Measurements from ENCODE around the gene IZUMO4. TPM values are rescaled to one million over a fixed set of nuclear protein-coding genes. Genes with fewer than 3 reads are reported as not detected.
"Not testable (repeated sequence)": the region's sequence is repeated elsewhere in the genome, so short reads cannot be mapped to it uniquely, and the experiment has no call there.

The IZUMO4 gene
- total RNA-seq, 4 donors from 2014 or later, result 1.5 to 86.1 (median 5.7) TPM

- Histone ChIP-seq H3K27me3 (no peaks in the 10 kb centered on the region), H3K4me3 (no peak overlapping the region), H3K4me1 (no peaks in the 10 kb centered on the region), H3K9me3 (no peaks in the 10 kb centered on the region), H3K27ac (no peak overlapping the region), H3K36me3 (no peaks in the 10 kb centered on the region)
- TF ChIP-seq CTCF (IDR thresholded peaks at IDR 0.05), result no peak
- no peak for TF ChIP-seq POLR2A (IDR thresholded peaks at IDR 0.05)
- intact Hi-C loops (cut with DNase I; ENCODE audit: low total_unique reads), result no loop called here
- no peak for DNase-seq
These were observed 26.3 kb downstream of the IZUMO4 start for GRCh38 chr19:2122982-2123381.

- TF ChIP-seq POLR2A (IDR thresholded peaks at IDR 0.05), result no peak
- TF ChIP-seq CTCF (IDR thresholded peaks at IDR 0.05), result no peak
- no peak for DNase-seq
- Histone ChIP-seq H3K27ac (no peak overlapping the region), H3K4me1 (no peaks in the 10 kb centered on the region), H3K4me3 (no peak overlapping the region), H3K36me3 (no peaks in the 10 kb centered on the region), H3K9me3 (no peaks in the 10 kb centered on the region), H3K27me3 (no peaks in the 10 kb centered on the region)
- intact Hi-C loops (cut with DNase I; ENCODE audit: low total_unique reads), result no loop called here
These were observed 27.1 kb downstream of the IZUMO4 start for GRCh38 chr19:2123682-2124387.

DNA sequence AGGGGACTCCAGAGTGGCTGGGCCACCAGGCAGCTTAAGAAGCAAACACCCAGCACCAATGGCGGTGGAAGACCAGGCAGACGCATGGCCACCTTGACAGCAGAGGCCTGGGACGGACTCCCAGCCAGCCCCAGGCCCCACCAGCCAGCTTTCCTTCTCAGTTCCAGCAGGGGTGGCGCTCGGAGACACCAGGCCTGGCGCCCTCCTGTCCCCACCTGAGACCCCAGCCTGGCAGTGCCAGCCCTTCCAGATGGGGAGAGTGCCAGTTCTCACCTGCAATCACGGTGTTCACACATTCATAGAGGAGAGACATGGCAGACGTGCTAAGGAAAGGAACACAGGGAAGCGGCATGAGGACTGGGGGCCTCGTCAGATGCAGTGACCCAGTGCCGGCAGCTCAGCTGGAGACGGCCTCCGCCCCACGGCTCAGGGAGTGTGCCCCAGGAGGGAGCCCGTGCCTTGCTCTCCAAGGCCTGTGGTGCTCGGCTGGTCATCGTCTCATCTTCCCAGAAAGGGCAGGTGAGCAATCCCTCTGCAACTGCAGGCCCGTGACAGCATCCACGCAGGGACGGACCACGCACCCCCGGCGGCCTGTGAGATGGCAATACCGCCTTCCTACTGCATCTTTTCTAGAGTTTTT, 30.3 kb downstream of the IZUMO4 start:
- Histone ChIP-seq H3K9me3 (no peaks in the 10 kb centered on the region), H3K27ac (no peak overlapping the region), H3K27me3 (no peaks in the 10 kb centered on the region), H3K4me3 (no peak overlapping the region), H3K36me3 (no peaks in the 10 kb centered on the region), H3K4me1 (no peaks in the 10 kb centered on the region)
- no peak for DNase-seq
- intact Hi-C loops (cut with DNase I; ENCODE audit: low total_unique reads), result no loop called here
- no peak for TF ChIP-seq CTCF (IDR thresholded peaks at IDR 0.05)
- no peak for TF ChIP-seq POLR2A (IDR thresholded peaks at IDR 0.05)

- no peaks in the 10 kb centered on the region for H3K4me1 ChIP-seq
- no peak overlapping the region for H3K27ac ChIP-seq
- H3K36me3 ChIP-seq, result no peaks in the 10 kb centered on the region
- H3K27me3 ChIP-seq, result no peaks in the 10 kb centered on the region
- H3K4me3 ChIP-seq, result no peak overlapping the region
- TF ChIP-seq POLR2A (IDR thresholded peaks at IDR 0.05), result no peak
- no peak for TF ChIP-seq CTCF (IDR thresholded peaks at IDR 0.05)
- intact Hi-C loops (cut with DNase I; ENCODE audit: low total_unique reads), result no loop called here
- H3K9me3 ChIP-seq, result no peaks in the 10 kb centered on the region
- no peak for DNase-seq
These were observed 31.0 kb downstream of the IZUMO4 start for GRCh38 chr19:2127758-2128157.

- H3K27ac ChIP-seq; H3K9me3 ChIP-seq; intact Hi-C loops (cut with DNase I; ENCODE audit: low total_unique reads); H3K4me3 ChIP-seq; DNase-seq; H3K27me3 ChIP-seq; H3K4me1 ChIP-seq; H3K36me3 ChIP-seq: not testable (repeated sequence)
These were observed 31.5 kb downstream of the IZUMO4 start for GRCh38 chr19:2128252-2128651.
